Fibroblast of skin of left quadriceps (primary cell): ENCODE data around the gene ATG16L2.
"Not testable (repeated sequence)": the region's sequence is repeated elsewhere in the genome, so short reads cannot be mapped to it uniquely, and the experiment has no call there.

Experiments used
- DNase-seq, 2 experiments: peaks; one replicate each; pipeline ENCODE4 v3.0.0-alpha.2; 2013; ENCODE audit warnings: low read depth in 2 of 2

The ATG16L2 gene

DNA sequence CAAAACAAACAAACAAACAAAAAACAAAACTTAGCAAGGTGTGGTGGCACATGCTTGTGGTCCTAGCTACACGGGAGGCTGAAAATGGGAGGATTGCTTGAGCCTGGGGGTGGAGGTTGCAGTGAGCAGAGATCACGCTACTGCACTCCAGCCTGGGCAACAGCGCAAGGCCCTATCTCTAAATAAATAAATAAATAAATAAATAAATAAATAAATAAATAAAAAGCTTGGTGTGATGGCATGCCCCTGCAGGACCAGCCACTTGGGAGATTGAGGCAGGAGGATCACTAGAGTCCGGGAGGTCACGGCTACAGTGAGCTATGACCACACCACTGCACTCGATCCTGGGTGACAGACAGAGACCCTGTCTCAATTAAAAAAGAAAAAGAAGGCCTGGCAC is 11.4 kb upstream of the ATG16L2 start:
- DNase-seq = no peak

DNA sequence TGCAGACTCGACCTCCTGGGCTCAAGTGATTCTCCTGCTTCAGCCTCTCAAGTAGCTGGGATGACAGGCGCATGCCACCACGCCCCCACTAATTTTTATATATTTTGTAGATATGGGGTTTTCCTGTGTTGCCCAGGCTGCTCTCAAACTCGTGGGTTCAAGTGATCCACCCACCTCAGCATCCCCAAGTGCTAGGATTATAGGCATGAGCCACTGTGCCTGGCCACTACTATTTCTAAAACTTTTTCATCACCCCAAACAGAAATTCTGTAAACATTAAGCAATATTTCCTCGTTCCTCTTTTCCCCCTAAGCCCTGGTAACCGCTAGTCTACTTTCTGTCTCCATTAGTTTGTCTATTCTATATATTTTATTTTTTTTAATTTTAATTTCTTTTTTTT is 9.0 kb upstream of the ATG16L2 start:
- no peak for DNase-seq

DNA sequence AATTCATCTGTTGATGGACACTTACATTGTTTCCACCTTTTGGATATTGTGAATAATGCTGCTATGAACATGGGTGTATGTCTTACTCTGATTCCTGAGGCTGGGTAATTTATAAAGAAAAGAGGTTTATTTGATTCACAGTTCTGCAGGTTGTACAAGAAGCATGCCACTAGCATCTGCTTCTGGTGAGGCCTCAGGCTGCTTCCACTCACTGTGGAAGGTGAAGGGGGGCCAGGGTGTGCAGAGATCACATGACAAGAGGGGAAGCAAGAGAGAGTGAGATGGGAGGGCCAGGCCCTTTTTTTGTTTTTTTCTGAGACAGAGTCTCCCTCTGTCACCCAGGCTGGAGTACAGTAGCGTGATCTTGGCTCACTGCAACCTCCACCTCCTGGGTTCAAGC is 7.8 kb upstream of the ATG16L2 start:
- not testable (repeated sequence) for DNase-seq

DNA sequence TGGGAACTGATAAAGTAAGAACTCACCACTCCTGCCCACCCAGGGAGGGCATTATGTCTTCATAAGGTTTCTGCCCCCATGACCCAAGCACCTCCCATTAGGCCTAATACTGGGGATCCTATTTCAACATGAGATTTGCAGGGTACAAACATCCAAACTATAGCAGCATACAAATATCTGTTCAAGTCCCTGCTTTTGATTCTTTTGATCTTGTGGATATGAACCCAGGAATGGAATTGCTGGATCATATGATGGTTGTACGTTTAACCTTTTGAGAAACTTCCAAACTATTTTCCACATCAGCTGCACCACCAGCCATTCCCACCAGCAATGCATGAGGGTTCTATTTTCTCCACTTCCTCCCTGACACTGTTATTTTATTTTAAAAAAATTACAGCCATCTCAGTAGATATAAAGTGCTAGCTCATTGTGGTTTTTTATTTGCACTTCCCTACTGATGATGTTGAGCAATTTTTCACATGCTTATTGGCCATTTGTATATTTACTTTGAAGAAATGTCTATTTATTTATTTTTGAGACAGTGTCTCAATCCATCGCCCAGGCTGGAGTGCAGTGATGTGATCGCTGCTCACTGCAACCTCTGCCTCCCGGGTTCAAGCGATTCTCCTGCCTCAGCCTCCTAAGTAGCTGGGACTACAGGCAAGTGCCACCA is 7.1 kb upstream of the ATG16L2 start:
- no peak for DNase-seq

DNA sequence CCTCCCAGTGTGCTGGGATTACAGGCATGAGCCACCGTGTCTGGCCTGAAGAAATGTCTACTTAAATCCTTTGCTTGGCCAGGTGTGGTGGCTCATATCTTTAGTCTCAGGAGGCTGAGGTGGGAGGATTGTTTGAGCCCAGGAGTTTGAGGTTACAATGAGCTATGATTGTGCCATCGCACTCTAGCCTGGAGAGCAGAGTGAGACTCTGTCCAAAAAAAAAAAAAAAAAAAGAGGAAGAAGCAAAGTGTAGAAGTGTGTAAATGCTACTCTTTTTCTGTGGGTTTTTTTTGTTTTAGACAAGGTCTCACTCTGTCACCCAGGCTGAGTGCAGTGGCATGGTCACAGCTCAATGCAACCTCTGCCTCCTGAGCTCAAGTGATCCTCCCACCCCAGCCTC is 6.4 kb upstream of the ATG16L2 start:
- DNase-seq = no peak

DNA sequence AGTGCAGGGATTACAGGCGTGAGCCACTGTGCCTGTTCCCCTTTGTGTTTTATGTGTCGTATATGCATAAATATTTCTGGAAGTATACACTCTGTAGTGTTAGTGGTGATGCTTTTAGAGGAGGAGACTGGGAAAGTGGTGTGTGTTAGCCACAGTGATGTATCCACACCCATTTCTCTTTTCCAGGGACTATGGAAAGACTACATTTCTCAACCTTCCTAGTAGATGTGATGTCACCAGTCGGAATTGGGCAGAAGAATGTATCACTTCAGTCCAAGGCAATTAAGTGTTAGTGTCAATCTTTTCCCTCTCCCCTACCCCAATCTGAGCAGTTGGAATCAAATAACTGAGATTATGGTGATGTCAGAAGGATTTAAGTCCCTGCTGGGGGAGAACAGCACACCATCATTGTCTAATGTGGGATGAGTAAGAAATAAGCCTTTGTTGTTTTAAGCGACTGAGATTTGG is 5.8 kb upstream of the ATG16L2 start:
- no peak for DNase-seq

DNA sequence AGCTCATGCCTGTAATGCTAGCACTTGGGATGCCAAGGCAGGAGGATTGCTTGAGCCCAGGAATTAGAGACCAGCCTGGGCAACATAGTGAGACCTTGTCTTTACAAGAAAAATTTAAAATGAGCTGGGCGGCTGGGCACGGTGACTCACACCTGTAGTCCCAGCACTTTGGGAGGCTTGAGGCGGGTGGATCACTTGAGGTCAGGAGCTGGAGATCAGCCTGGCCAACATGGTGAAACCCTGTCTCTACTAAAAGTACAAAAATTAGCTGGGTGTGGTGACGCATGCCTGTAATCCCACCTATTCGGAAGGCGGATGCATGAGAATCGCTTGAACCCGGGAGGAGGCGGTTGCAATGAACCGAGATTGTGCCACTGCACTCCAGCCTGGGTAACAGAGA is 2.5 kb upstream of the ATG16L2 start:
- not testable (repeated sequence) for DNase-seq

DNA sequence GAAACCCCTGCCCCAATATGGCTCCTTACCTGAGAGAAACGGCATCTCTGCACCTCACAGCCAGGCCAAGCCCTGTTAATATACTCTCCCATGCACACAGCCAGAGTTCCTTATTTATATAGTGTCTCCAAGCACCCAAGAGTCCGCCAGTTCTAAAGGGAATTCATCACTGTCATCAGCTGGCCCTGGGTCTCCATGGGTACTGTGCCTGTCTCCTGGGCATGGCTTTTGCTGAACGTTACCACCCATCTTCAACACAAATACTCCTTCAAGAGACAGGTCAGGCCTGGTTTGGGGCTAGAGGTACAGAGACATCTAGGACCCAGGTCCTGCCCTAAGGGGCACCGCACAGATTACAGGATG is 1.6 kb upstream of the ATG16L2 start:
- no peak for DNase-seq

DNA sequence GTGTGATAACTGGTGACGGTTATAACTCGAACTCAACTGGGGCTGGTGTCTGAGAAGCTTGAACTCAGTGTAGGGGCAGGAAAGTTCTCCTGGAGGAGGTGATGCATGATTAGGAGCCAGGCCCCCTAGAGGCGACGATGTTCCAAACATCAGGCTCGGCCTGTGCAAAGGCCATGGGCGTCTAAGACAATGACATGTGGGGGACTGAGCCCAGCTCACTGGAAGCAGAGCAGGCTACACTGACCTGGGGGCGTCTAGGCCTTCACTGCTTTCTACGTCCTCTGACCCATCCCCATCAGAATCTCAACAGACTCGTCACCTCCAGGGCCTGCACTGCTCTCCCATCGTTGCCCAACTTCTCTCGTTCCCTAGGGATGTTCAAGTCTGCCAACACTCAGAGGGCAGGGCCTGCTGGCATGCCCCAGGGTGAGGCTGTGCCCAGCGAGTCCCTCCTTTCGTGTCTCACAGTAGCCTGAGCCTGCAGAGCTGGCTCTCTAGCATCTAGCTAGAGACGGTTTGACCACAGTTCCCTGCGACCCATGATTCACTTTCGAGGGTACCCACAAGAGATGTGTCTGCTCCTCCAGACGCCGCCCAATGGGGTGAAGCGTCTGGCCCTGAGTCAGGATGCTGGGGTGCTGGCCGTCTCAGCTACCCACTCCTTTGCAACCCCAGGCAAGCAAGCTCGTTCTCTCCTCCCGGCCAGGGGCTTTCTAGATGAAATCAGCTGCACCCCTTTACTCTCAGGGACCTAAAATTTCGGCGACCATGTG is 1.1 kb upstream of the ATG16L2 start:
- no peak for DNase-seq

DNA sequence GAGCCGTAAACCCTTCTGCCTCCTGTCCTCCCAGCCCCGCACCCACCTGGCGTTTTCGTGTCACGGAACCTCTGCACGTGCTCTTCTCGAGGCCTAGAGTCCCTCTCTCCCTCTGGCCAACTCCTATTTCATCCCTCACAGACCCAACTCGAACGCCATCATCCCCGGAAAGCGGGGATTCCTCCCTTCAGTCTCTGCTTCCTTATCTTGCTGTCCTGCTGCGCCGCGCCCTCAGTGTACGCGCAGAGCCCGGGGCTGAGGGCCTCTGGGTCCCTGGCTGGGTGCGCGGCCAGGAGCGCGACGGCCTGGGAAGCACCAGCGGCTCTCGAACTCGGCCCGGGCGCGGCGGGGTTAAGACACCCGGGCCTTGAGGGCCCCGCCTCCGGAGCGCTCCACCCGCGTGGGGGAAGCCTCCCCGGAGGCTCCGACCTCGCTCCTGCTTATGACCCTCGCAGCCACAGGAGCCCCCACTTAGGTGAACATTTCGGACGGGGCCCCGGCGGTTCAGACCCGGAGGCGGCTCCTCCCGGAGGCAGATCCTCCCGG is 398 bp upstream of the ATG16L2 start:
- DNase-seq = no peak

DNA sequence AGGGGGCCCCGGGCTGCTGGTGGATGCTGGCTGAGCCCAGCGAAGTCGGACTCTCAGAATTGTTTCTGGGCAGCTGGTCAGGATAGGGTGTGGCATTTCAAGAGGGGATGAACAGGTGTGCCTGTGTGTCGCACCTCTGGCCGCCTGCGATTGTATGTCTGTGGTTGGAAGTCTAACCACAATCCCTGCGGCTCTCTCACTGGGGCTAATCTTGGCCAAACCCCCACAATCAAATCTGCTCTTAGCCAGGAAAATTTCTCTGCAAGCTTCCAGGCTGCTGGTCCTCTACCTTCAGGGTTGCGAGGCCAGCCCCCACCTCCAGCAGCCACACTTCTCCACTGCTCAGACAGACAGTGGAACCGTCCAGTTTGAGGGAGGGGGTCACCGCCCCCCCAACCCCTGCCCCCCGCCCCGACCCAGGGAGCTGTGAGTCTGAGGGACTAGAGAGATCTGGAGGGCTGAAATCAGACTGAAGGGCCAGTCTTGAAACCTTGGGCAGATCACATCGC is 953 bp downstream of the ATG16L2 start:
- no peak for DNase-seq

DNA sequence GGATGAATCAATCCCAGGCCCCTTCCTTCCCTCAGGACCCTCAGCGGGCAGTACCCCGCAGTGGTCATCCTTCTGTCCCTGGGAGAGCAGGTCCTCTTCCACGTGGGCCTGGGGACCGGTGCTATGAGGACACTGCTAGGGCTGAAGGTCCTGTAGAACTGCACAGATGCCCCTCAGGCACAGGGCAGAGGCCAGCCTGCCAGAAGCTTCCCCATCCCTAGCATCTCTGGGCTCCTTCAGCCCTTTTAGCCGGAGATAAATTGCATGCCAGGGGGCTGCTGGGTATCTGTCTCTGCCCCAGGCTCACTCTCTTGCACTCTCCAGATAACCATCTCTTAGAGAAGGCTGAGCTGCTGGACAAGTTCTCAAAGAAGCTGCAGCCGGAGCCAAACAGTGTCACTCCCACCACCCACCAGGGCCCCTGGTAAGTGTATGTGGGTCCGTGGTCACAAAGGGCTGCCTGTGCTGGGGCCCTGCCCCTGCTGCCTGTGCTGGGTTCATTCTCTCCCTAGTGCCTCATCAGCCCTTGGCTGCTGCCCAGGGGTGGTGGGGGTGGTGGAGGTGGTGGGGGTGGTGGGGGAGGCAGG is 2.3 kb downstream of the ATG16L2 start:
- DNase-seq = no peak

DNA sequence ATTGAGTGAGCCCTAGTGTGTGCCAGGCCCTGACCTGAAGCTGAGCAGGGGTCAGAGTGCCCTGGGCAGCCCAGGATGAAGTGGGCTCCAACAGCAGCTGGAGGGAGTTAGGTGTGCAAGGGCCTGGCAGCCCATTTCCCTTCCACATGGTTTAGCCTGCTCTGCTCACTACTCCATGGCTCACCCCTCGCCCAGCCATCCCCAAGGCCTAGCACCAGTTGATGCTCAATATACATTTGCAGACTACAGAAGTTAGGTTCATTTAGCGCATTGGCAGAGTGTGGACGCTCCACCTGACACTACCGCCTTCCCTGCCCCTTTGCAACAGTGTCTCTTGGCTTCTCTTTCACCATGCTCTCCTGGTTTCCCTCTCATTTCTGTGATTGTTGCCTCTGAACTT is 3.8 kb downstream of the ATG16L2 start:
- no peak for DNase-seq

DNA sequence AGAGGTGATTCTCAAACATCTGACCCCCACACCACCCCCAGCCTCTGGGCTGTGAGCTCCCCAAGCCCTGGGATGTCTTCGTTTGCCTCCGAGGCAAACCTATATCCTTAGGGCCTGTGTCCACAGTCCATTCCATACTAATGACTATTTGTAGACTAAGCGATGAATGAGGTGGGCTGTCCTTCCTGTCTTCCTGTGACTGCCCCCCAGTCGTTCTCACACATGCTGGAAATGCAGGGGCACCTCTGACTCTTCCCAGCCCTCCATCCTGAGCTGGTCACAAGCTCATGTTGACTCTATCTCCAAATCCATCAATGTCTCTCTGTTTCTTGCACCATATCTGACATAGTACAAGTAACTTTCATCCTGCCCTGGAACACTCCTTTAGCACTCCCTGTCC is 4.8 kb downstream of the ATG16L2 start:
- DNase-seq = no peak

DNA sequence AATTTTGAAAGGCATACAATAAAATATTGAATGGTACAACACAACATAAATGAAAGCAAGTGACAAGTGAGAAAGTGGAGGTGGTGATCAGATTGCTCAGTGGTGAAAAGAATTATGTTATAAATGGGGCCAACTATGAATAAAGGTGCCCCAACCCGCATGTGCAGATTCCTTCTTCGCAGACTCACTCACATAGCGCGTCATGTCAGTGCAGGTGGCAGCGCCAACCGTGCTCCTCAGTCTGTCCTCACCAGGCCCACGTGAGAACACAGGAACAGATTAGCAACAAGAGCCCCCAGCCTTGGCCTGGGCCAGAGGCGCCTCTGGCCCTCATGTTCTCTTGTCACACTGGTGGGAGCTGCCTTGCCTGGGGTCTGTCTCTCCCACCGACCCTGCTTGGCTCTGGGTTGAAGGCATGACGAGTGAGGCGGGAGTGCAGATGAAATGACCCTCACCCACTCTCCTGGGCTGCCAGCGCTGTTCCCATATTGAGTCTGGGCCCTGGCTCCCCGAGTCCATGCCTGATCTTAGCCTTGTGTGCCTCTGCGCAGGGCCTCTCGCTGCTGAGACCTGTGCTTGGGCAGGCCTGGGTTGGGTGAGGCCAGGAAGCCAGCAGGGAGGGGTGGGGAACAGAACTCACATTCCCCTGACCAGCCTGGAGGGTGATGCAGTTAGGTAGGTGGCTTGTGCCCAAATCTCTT is 6.4 kb downstream of the ATG16L2 start:
- no peak for DNase-seq

DNA sequence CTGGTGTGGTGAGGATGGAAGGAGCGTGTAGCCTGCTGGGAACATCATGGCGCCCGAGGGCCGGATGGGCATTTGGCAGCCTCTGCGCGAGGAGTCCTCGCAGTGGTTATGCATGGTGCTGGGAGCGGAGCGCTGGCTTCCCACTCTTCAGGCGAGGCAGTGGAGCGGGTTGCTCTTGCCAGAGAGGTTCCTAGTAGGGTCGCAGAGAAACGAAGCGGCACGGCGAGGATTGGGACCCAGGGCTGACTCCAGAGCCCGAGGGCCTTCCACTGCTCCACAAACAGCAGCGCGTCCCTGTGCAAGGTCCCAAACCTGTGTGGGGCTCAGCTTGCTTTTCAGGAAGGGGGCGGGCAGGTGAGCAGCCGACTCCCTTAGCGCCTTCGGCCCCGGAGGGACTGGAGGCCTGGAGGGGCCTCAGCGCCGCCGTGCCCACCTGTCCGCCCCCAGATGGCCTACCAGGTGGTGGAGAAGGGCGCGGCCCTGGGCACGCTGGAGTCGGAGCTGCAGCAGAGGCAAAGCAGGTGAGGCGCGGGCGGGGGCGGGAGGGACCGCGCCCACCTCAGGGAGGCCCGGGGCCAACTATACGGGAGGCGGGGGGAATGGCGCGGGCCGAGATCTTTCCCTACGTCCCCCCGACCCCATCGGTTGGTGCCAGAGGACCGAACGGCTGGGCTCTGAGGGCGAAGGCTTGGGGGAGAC is 7.2 kb downstream of the ATG16L2 start:
- no peak for DNase-seq

DNA sequence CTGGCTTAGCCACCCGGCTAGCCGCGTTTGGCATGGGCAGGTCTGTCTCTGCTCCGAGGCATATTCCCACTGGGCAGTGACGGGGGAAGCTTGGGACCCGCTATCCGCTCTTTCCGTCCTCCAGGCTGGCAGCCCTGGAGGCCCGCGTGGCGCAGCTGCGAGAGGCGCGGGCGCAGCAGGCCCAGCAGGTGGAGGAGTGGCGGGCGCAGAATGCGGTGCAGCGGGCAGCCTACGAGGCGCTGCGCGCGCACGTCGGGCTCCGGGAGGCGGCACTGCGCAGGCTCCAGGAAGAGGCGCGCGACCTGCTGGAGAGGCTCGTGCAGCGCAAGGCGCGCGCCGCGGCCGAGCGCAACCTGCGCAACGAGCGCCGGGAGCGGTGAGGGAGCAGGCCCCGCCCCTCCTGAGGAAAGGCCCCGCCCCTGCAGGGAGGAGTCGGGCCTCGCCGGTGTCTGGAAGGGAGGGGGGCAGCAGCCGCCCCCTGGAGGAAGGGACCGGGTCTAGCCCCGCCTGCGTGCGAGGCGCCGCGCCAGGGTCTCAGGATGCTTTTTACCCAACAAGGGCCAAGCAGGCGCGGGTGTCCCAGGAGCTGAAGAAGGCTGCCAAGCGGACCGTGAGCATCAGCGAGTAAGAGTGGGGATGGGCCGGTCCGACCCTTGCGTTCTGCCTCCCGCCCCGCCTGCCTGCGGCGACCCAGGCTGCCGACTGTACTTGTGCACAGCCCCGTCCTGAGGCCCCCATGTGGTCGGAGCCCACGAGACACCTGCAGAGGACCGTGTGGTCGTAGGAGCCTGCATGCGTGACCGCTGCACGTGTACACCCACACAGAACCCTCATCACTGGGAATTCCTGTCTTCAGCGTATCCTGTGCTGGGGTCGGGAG is 7.9 kb downstream of the ATG16L2 start:
- peak; percentile 70 to 72 for DNase-seq

DNA sequence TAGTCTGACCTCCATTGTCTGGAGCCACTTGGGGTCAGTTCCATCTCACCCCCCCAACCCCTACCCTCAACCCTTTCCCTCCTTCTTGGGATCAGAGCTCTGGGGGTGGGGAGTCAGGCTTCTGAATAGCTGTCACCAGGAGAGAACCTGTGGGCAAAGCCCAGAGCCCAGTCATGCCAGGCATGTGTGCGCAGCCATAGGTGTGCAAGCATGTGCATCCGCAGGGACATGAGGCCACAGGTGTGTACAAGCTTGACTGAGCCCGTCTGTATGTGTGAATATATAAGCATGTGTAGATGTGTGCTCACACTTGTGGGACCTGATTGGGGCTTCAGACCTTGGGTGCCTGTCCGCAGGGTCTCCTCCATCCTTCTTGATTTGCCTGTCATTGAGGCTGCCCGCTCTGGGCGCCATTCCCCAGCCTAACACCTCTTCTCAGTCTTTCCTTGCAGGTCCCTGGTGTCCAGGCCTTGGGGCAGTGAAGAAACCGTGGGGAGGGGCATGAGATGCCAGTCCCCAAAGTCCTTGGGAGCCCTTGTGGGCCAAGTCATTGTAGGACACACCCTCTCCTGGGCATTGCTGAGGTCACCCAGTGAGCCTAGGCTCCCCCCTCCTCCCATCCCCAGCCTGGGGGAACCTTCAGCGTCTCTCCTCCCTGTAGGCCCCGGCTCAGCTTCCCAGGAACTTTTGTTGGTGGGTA is 9.0 kb downstream of the ATG16L2 start:
- no peak for DNase-seq

DNA sequence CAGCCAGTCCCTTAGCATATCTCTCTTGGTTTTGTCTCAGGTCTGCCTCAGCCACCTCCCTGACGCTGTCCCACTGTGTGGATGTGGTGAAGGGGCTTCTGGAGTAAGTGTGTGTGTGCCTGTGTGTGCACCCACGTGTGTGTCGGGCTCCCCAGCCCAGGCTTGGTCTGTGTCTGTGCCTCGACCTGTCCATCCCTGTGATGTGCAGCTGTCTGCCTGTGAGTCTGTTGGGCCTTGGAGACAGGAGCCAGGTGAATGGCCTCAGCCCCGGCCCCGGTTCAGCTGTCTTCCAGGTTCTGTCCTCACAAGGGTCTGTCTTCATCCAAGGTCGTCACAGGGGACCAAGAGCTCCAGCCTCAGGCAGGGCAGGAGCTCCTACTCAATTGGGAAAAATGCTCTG is 9.8 kb downstream of the ATG16L2 start:
- no peak for DNase-seq
